ENCODE results near the gene B9D2.

B9D2 gene

DNA sequence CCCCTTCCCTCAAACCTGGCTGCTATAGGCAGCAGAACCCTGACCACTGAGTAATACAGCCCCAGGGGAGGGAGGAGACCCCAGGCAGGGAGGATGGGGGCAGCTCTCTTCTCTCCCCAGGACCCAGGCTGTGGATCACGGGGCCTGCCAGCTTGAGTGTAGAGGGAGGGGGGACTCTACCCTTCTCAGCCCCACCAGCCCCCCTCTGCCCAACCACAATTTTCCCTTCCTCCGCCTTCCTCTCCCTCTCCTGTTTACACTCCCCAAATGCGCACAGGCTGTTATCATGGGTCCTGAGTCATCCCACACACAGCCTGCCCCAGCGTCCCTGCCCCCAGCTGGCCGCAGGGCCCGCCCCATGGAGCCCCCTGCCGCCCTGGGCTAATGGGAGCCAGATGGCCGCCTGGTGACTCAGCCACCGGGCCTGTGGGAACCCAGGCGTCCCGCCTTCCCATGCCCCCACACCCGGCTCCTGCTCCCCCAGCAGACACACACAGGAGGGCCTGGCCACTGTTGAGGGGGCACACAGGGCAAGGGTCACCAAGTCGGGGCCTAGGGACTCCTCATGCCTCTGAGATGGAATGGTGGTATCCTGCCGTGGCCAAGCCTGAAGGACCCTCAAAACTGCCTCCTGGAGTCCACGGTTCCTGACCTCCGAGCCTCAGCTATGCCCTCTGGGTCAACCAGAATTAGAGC is 40.4 kb downstream of the B9D2 start:
- Histone ChIP-seq H3K9me3 (ENCODE audit: control insufficient read depth, low read length) (no peaks in the 10 kb centered on the region), H3K23ac (ENCODE audit: low read length in 2 of 2) (peak overlapping the region in 1 of 2 experiments; percentile 9), H2AFZ (ENCODE audit: low read depth, low read length) (no peak overlapping the region), H3K4me3 (ENCODE audit: insufficient read depth in 1 of 2, low read depth in 1 of 2, low read length in 2 of 2) (peak overlapping the region in 1 of 2 experiments; percentile 59), H3K27ac (ENCODE audit: low read length, poor library complexity, severe bottlenecking) (peak overlapping the region; percentile 98), H4K91ac (ENCODE audit: low read length) (peak overlapping the region; percentile 100), H3K18ac (ENCODE audit: low read depth in 1 of 2, low read length in 2 of 2) (peak overlapping the region; percentile 96 to 97), H2AK5ac (ENCODE audit: low read length, severe bottlenecking) (peak overlapping the region; percentile 99), H3K4me1 (ENCODE audit: control insufficient read depth, insufficient read depth, low read depth, low read length) (peaks cover 78% of the 10 kb centered on the region), H3K9ac (ENCODE audit: low read length) (peak overlapping the region; percentile 82), H2BK120ac (ENCODE audit: low read depth, low read length) (peak overlapping the region; percentile 93), H4K8ac (ENCODE audit: low read length) (peak overlapping the region; percentile 92), H2BK12ac (ENCODE audit: low read length in 2 of 2) (peak overlapping the region; percentile 86 to 90), H2BK15ac (ENCODE audit: low read depth, poor library complexity, severe bottlenecking) (peak overlapping the region; percentile 53), H2BK5ac (ENCODE audit: low read depth, low read length, poor library complexity, severe bottlenecking) (peak overlapping the region; percentile 95), H3K79me1 (replicated peaks; ENCODE audit: low read length, poor library complexity, severe bottlenecking) (no peaks in the 10 kb centered on the region), H3K36me3 (ENCODE audit: control insufficient read depth in 1 of 2, insufficient read depth in 2 of 2, low read depth in 1 of 2, low read length in 2 of 2) (peaks cover 40 to 45% of the 10 kb centered on the region in 2 experiments), H3K4me2 (ENCODE audit: low read length, poor library complexity, severe bottlenecking) (peak overlapping the region; percentile 12), H3K4ac (ENCODE audit: low read depth in 1 of 2, low read length in 2 of 2) (peak overlapping the region; percentile 96 to 97), H3K27me3 (ENCODE audit: control insufficient read depth in 1 of 2, insufficient read depth in 1 of 2, low read length in 2 of 2) (no peaks in the 10 kb centered on the region), H3K14ac (ENCODE audit: low read length in 2 of 2) (peak overlapping the region in 1 of 2 experiments; percentile 82)
- under 1% methylated on average over 15 of the region's 16 CpGs for WGBS
- DNase-seq: peak; percentile 100

GRCh38 chr19:41323023-41323422 is 40.9 kb downstream of the B9D2 start:
- 1% methylated on average over 7 of the region's 7 CpGs for WGBS
- H3K79me1 ChIP-seq (replicated peaks; ENCODE audit: low read length, poor library complexity, severe bottlenecking): no peaks in the 10 kb centered on the region

GRCh38 chr19:41322451-41322850 is 41.5 kb downstream of the B9D2 start:
- H2AFZ ChIP-seq (ENCODE audit: low read depth, low read length): no peak overlapping the region
- H3K23ac ChIP-seq (ENCODE audit: low read length in 2 of 2): no peak overlapping the region
- peak overlapping the region; percentile 93 for H2BK120ac ChIP-seq (ENCODE audit: low read depth, low read length)
- no peaks in the 10 kb centered on the region for H3K9me3 ChIP-seq (ENCODE audit: control insufficient read depth, low read length)
- H4K8ac ChIP-seq (ENCODE audit: low read length): peak overlapping the region; percentile 96
- H3K14ac ChIP-seq (ENCODE audit: low read length in 2 of 2): peak overlapping the region in 1 of 2 experiments; percentile 2
- H2AK5ac ChIP-seq (ENCODE audit: low read length, severe bottlenecking): peak overlapping the region; percentile 99
- peak overlapping the region; percentile 84 to 88 for H3K18ac ChIP-seq (ENCODE audit: low read depth in 1 of 2, low read length in 2 of 2)
- H2BK15ac ChIP-seq (ENCODE audit: low read depth, poor library complexity, severe bottlenecking): peak overlapping the region; percentile 39
- H3K9ac ChIP-seq (ENCODE audit: low read length): peak overlapping the region; percentile 82
- H4K91ac ChIP-seq (ENCODE audit: low read length): peak overlapping the region; percentile 100
- peak overlapping the region; percentile 95 for H2BK5ac ChIP-seq (ENCODE audit: low read depth, low read length, poor library complexity, severe bottlenecking)
- peak overlapping the region in 1 of 2 experiments; percentile 35 for H3K4me3 ChIP-seq (ENCODE audit: insufficient read depth in 1 of 2, low read depth in 1 of 2, low read length in 2 of 2)
- H3K4ac ChIP-seq (ENCODE audit: low read depth in 1 of 2, low read length in 2 of 2): peak overlapping the region; percentile 53 to 96
- peak overlapping the region; percentile 98 for H3K27ac ChIP-seq (ENCODE audit: low read length, poor library complexity, severe bottlenecking)
- H3K36me3 ChIP-seq (ENCODE audit: control insufficient read depth in 1 of 2, insufficient read depth in 2 of 2, low read depth in 1 of 2, low read length in 2 of 2): peaks cover 40 to 42% of the 10 kb centered on the region in 2 experiments
- H3K4me1 ChIP-seq (ENCODE audit: control insufficient read depth, insufficient read depth, low read depth, low read length): peaks cover 70% of the 10 kb centered on the region
- peak overlapping the region; percentile 64 to 91 for H2BK12ac ChIP-seq (ENCODE audit: low read length in 2 of 2)
- DNase-seq: no peak
- 82% methylated on average over 11 of the region's 11 CpGs for WGBS
- no peaks in the 10 kb centered on the region for H3K27me3 ChIP-seq (ENCODE audit: control insufficient read depth in 1 of 2, insufficient read depth in 1 of 2, low read length in 2 of 2)
- no peaks in the 10 kb centered on the region for H3K79me1 ChIP-seq (replicated peaks; ENCODE audit: low read length, poor library complexity, severe bottlenecking)
- H3K4me2 ChIP-seq (ENCODE audit: low read length, poor library complexity, severe bottlenecking): no peak overlapping the region

More at GRCh38 chr19:41323023-41323422, 40.9 kb downstream of the B9D2 start:
- H3K4me3 ChIP-seq (ENCODE audit: insufficient read depth in 1 of 2, low read depth in 1 of 2, low read length in 2 of 2): peak overlapping the region in 1 of 2 experiments; percentile 35
- peak overlapping the region; percentile 92 for H4K8ac ChIP-seq (ENCODE audit: low read length)
- peak overlapping the region; percentile 100 for H4K91ac ChIP-seq (ENCODE audit: low read length)
- H3K9ac ChIP-seq (ENCODE audit: low read length): peak overlapping the region; percentile 82
- peak overlapping the region in 1 of 2 experiments; percentile 63 for H3K14ac ChIP-seq (ENCODE audit: low read length in 2 of 2)
- H2BK15ac ChIP-seq (ENCODE audit: low read depth, poor library complexity, severe bottlenecking): peak overlapping the region; percentile 6
- peaks cover 75% of the 10 kb centered on the region for H3K4me1 ChIP-seq (ENCODE audit: control insufficient read depth, insufficient read depth, low read depth, low read length)
- H3K4ac ChIP-seq (ENCODE audit: low read depth in 1 of 2, low read length in 2 of 2): peak overlapping the region; percentile 89 to 96
- peak overlapping the region; percentile 99 for H2AK5ac ChIP-seq (ENCODE audit: low read length, severe bottlenecking)
- peak overlapping the region; percentile 98 for H3K27ac ChIP-seq (ENCODE audit: low read length, poor library complexity, severe bottlenecking)
- H2BK120ac ChIP-seq (ENCODE audit: low read depth, low read length): peak overlapping the region; percentile 93
- peak; percentile 99 for DNase-seq
- H2BK5ac ChIP-seq (ENCODE audit: low read depth, low read length, poor library complexity, severe bottlenecking): peak overlapping the region; percentile 95
- no peaks in the 10 kb centered on the region for H3K9me3 ChIP-seq (ENCODE audit: control insufficient read depth, low read length)
- H3K18ac ChIP-seq (ENCODE audit: low read depth in 1 of 2, low read length in 2 of 2): peak overlapping the region; percentile 88 to 91
- H3K4me2 ChIP-seq (ENCODE audit: low read length, poor library complexity, severe bottlenecking): peak overlapping the region; percentile 12
- no peak overlapping the region for H2AFZ ChIP-seq (ENCODE audit: low read depth, low read length)
- H2BK12ac ChIP-seq (ENCODE audit: low read length in 2 of 2): peak overlapping the region; percentile 73 to 91
- peaks cover 39 to 43% of the 10 kb centered on the region in 2 experiments for H3K36me3 ChIP-seq (ENCODE audit: control insufficient read depth in 1 of 2, insufficient read depth in 2 of 2, low read depth in 1 of 2, low read length in 2 of 2)
- peak overlapping the region in 1 of 2 experiments; percentile 9 for H3K23ac ChIP-seq (ENCODE audit: low read length in 2 of 2)
- no peaks in the 10 kb centered on the region for H3K27me3 ChIP-seq (ENCODE audit: control insufficient read depth in 1 of 2, insufficient read depth in 1 of 2, low read length in 2 of 2)

DNA sequence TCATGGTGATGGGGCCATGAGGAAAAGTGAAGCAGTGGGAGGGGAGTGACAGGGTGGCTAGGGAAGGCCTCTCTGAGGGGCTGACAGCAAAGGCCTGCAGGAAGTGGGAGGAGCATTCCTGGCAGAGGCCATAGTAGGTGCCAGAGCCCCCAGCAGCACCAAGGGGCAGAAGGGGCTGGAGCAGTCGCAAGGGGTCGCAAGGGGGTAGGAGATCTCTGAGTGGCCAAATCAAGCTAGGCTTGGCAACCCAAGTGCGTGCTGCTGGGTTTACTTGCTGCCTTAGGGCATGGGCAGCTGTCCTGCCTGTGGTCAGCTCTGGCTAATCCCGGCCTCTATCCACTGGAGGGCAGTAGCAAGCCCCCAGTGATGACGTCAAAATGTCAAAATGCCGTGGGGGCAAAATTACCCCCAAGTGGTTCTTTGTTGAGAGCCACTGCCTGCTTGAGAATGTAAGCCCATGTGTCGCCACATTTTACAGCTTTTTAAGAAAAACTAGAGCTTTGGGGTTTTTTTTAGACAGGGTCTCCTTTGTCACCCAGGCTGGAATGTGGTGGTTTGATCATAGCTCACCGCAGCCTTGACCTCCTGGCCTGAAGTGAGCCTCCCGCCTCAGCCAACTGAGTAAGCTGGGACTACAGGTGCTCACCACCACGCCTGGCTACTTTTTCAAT is 42.2 kb downstream of the B9D2 start:
- Histone ChIP-seq H3K27me3 (ENCODE audit: control insufficient read depth in 1 of 2, insufficient read depth in 1 of 2, low read length in 2 of 2) (no peaks in the 10 kb centered on the region), H3K9ac (ENCODE audit: low read length) (peak overlapping the region; percentile 82), H3K4ac (ENCODE audit: low read depth in 1 of 2, low read length in 2 of 2) (peak overlapping the region; percentile 62 to 96), H3K23ac (ENCODE audit: low read length in 2 of 2) (no peak overlapping the region), H3K4me1 (ENCODE audit: control insufficient read depth, insufficient read depth, low read depth, low read length) (peaks cover 64% of the 10 kb centered on the region), H3K79me1 (replicated peaks; ENCODE audit: low read length, poor library complexity, severe bottlenecking) (peaks cover 1% of the 10 kb centered on the region), H2AK5ac (ENCODE audit: low read length, severe bottlenecking) (peak overlapping the region; percentile 41), H2AFZ (ENCODE audit: low read depth, low read length) (no peak overlapping the region), H3K36me3 (ENCODE audit: control insufficient read depth in 1 of 2, insufficient read depth in 2 of 2, low read depth in 1 of 2, low read length in 2 of 2) (peaks cover 45 to 46% of the 10 kb centered on the region in 2 experiments), H3K4me3 (ENCODE audit: insufficient read depth in 1 of 2, low read depth in 1 of 2, low read length in 2 of 2) (no peak overlapping the region), H3K18ac (ENCODE audit: low read depth in 1 of 2, low read length in 2 of 2) (peak overlapping the region; percentile 88 to 89), H4K91ac (ENCODE audit: low read length) (peak overlapping the region; percentile 100), H3K14ac (ENCODE audit: low read length in 2 of 2) (peak overlapping the region in 1 of 2 experiments; percentile 26), H3K4me2 (ENCODE audit: low read length, poor library complexity, severe bottlenecking) (no peak overlapping the region), H3K27ac (ENCODE audit: low read length, poor library complexity, severe bottlenecking) (peak overlapping the region; percentile 98), H3K9me3 (ENCODE audit: control insufficient read depth, low read length) (no peaks in the 10 kb centered on the region), H4K8ac (ENCODE audit: low read length) (peak overlapping the region; percentile 92), H2BK5ac (ENCODE audit: low read depth, low read length, poor library complexity, severe bottlenecking) (no peak overlapping the region), H2BK120ac (ENCODE audit: low read depth, low read length) (peak overlapping the region; percentile 93), H2BK15ac (ENCODE audit: low read depth, poor library complexity, severe bottlenecking) (peak overlapping the region; percentile 26), H2BK12ac (ENCODE audit: low read length in 2 of 2) (peak overlapping the region; percentile 32 to 91)
- WGBS: 18% methylated on average over 10 of the region's 10 CpGs
- peak; percentile 92 for DNase-seq
